OCI-LY3 (cell line): ENCODE results near the gene FIBP.
A peak's percentile ranks its signal among the peaks of the same experiment; 100 is the strongest.

ENCODE experiments used
- H2AFZ ChIP-seq: fragments of 200-600, 300-600 bp; shearing (Covaris generic); 2 replicates; pipeline ENCODE4 v1.6.0; 2014; ENCODE audit warnings: antibody characterized with exemption, low read depth, low read length
- H3K27ac ChIP-seq: fragments of 200-600, 300-600 bp; sonication (generic); 2 replicates; pipeline ENCODE4 v1.5.1; 2014; ENCODE audit warnings: mild to moderate bottlenecking, low read length, moderate library complexity, mixed read lengths
- H3K27me3 ChIP-seq: fragments of 200-600, 300-600 bp; sonication (generic); 2 replicates; pipeline ENCODE4 v1.6.1; 2014; ENCODE audit warnings: low read depth, low read length, mixed read lengths
- H3K36me3 ChIP-seq: fragments of 200-600, 300-600 bp; sonication (generic); replicated peaks from 2 replicates; pipeline ENCODE3; 2014; ENCODE audit warnings: low read depth, low read length, mixed read lengths
- H3K4me1 ChIP-seq: fragments of 300-600, 200-600 bp; sonication (generic); 2 replicates; pipeline ENCODE4 v1.6.1; 2014; ENCODE audit warnings: low read length, mixed read lengths
- H3K4me2 ChIP-seq: fragments of 200-600, 300-600 bp; sonication (generic); 2 replicates; pipeline ENCODE4 v1.6.1; 2014; ENCODE audit warnings: low read length, mixed read lengths
- H3K4me3 ChIP-seq: fragments of 300-600, 200-600 bp; sonication (generic); 2 replicates; pipeline ENCODE4 v1.5.1; 2014; ENCODE audit warnings: antibody characterized with exemption, mild to moderate bottlenecking, low read length, moderate library complexity
- H3K79me2 ChIP-seq: fragments of 300-600, 200-600 bp; shearing (Covaris generic); 2 replicates; pipeline ENCODE4 v1.6.1; 2014; ENCODE audit warnings: mild to moderate bottlenecking, low read length, mixed read lengths
- H3K9ac ChIP-seq: fragments of 300-600, 200-600 bp; shearing (Covaris generic); 2 replicates; pipeline ENCODE4 v1.6.0; 2014; ENCODE audit warnings: mild to moderate bottlenecking, low read length, moderate library complexity
- H3K9me3 ChIP-seq: fragments of 200-600, 300-600 bp; shearing (Covaris generic); 2 replicates; pipeline ENCODE4 v1.6.1; 2014; ENCODE audit warnings: low read length, mixed read lengths; ENCODE audit not compliant: insufficient read depth
- H4K20me1 ChIP-seq: fragments of 200-600, 300-600 bp; sonication (generic); 2 replicates; pipeline ENCODE4 v1.6.1; 2016; ENCODE audit warnings: low read length, mixed read lengths; ENCODE audit not compliant: insufficient read depth
- CTCF ChIP-seq: fragments of 200-600, 300-600 bp; sonication (generic); IDR thresholded peaks from 2 replicates; pipeline ENCODE4 v1.5.1; 2014; ENCODE audit warnings: antibody characterized with exemption, low read length, low read depth
- EZH2phosphoT487 ChIP-seq: fragments of 200-600 bp; shearing (Covaris generic); IDR thresholded peaks from 2 replicates; pipeline ENCODE4 v1.6.1; 2018; ENCODE audit warnings: antibody characterized with exemption, mixed run types, low read depth

FIBP gene

GRCh38 chr11:65888163-65888814 is at the start of gene FIBP:
Gene FIBP, minus strand, starts transcription at chr11:65888471. Its CDS starts 53 bp downstream, at chr11:65888418.
- peaks cover 28% of the 10 kb centered on the region for H3K36me3 ChIP-seq
- H3K9me3 ChIP-seq = no peaks in the 10 kb centered on the region
- peak within 1 kb of the TSS; percentile 88 for H3K9ac ChIP-seq
- TF ChIP-seq EZH2phosphoT487 = no peak
- TF ChIP-seq CTCF = peak; percentile 76
- peak within 1 kb of the TSS; percentile 97 for H3K4me2 ChIP-seq
- peak within 1 kb of the TSS; percentile 85 for H2AFZ ChIP-seq
- H3K4me3 ChIP-seq = peak within 1 kb of the TSS; percentile 92
- H4K20me1 ChIP-seq = peaks cover 12% of the 10 kb centered on the region; the same call in 1 of the 2 replicates
- H3K27me3 ChIP-seq = no peaks in the 10 kb centered on the region
- H3K79me2 ChIP-seq = peaks cover 37% of the 10 kb centered on the region
- H3K27ac ChIP-seq = peak within 1 kb of the TSS; percentile 82
- peaks cover 33% of the 10 kb centered on the region for H3K4me1 ChIP-seq

GRCh38 chr11:65937766-65938165 is 49.5 kb upstream of the FIBP start:
- no peak overlapping the region for H2AFZ ChIP-seq
- TF ChIP-seq EZH2phosphoT487 = no peak
- no peak for TF ChIP-seq CTCF
- H3K9ac ChIP-seq = no peak overlapping the region
- no peaks in the 10 kb centered on the region for H3K9me3 ChIP-seq
- H3K4me2 ChIP-seq = no peak overlapping the region
- peaks cover 34% of the 10 kb centered on the region for H3K4me1 ChIP-seq
- H3K79me2 ChIP-seq = no peaks in the 10 kb centered on the region
- H3K36me3 ChIP-seq = no peaks in the 10 kb centered on the region
- no peaks in the 10 kb centered on the region for H4K20me1 ChIP-seq
- H3K4me3 ChIP-seq = no peak overlapping the region
- no peaks in the 10 kb centered on the region for H3K27me3 ChIP-seq
- no peak overlapping the region for H3K27ac ChIP-seq

- H3K9ac ChIP-seq = no peak overlapping the region
- peaks cover 31% of the 10 kb centered on the region for H3K4me1 ChIP-seq
- no peak overlapping the region for H2AFZ ChIP-seq
- H3K9me3 ChIP-seq = no peaks in the 10 kb centered on the region
- H4K20me1 ChIP-seq = no peaks in the 10 kb centered on the region
- no peak overlapping the region for H3K4me2 ChIP-seq
- H3K27me3 ChIP-seq = no peaks in the 10 kb centered on the region
- H3K79me2 ChIP-seq = no peaks in the 10 kb centered on the region
- H3K4me3 ChIP-seq = no peak overlapping the region
- no peak overlapping the region for H3K27ac ChIP-seq
- no peak for TF ChIP-seq EZH2phosphoT487
- no peak for TF ChIP-seq CTCF
- no peaks in the 10 kb centered on the region for H3K36me3 ChIP-seq
Observed at GRCh38 chr11:65934014-65934413, 45.7 kb upstream of the FIBP start.

- TF ChIP-seq CTCF (no peak; the same call in 1 of the 2 replicates), EZH2phosphoT487 (no peak)
- no peaks in the 10 kb centered on the region for H3K9me3 ChIP-seq
- H3K9ac ChIP-seq = no peak overlapping the region
- H3K4me3 ChIP-seq = no peak overlapping the region
- H3K4me2 ChIP-seq = 0 out of 2 replicates have a peak overlapping the region, but pooled peaks have one; percentile 19
- no peaks in the 10 kb centered on the region for H3K27me3 ChIP-seq
- H3K27ac ChIP-seq = no peak overlapping the region
- H3K79me2 ChIP-seq = no peaks in the 10 kb centered on the region
- H2AFZ ChIP-seq = peak overlapping the region; percentile 63; the same call in 1 of the 2 replicates
- H3K4me1 ChIP-seq = peaks cover 41% of the 10 kb centered on the region
- H3K36me3 ChIP-seq = no peaks in the 10 kb centered on the region
- no peaks in the 10 kb centered on the region for H4K20me1 ChIP-seq
Observed at GRCh38 chr11:65932558-65932919, 44.3 kb upstream of the FIBP start.
